Sigmoid colon (tissue), 7 donors: Measurements from ENCODE around the gene FN3KRP. TPM values are rescaled to one million over a fixed set of nuclear protein-coding genes. Genes with fewer than 3 reads are reported as not detected.

Experiments
- DNase-seq: peaks from one replicate; pipeline ENCODE4 v3.0.0-alpha.2; 2019
- H3K27ac ChIP-seq, 4 donors: fragments of 200-600 bp; sonication (generic); one replicate each; pipeline ENCODE4 v1.5.1; 2016 to 2019; ENCODE audit warnings: mild to moderate bottlenecking in 1 of 4
- H3K27me3 ChIP-seq, 3 donors: fragments of 200-600 bp; sonication (generic); one replicate each; pipeline ENCODE4 v1.5.1; 2019; ENCODE audit warnings: mild to moderate bottlenecking in 1 of 3
- H3K36me3 ChIP-seq, 4 donors: fragments of 200-600 bp; sonication (generic); one replicate each; pipeline ENCODE4 v1.5.1; 2016 to 2019
- H3K4me1 ChIP-seq, 4 donors: fragments of 200-600 bp; sonication (generic); one replicate each; pipeline ENCODE4 v1.5.1; 2017 to 2019
- H3K4me3 ChIP-seq, 4 donors: fragments of 200-600 bp; sonication (generic); one replicate each; pipeline ENCODE4 v1.5.1; 2017 to 2019; ENCODE audit warnings: mild to moderate bottlenecking in 2 of 4, moderate library complexity in 1 of 4
- H3K9me3 ChIP-seq, 4 donors: fragments of 200-600 bp in 3 of 4; sonication (generic) in 3 of 4; one replicate each; pipeline versions ENCODE4 v1.5.1 to v1.6.1; 2013 to 2019
- EP300 ChIP-seq, 4 donors: sonication (generic); formaldehyde crosslinking; IDR thresholded peaks; one replicate each; pipeline ENCODE4 v1.6.1; 2017; ENCODE audit warnings: antibody characterized with exemption in 4 of 4
- POLR2A ChIP-seq, 2 donors: fragments of 450-650 bp; IDR thresholded peaks; one replicate each; pipeline ENCODE4 v1.6.1; 2016; ENCODE audit warnings: antibody characterized with exemption in 2 of 2, mild to moderate bottlenecking in 2 of 2, moderate library complexity in 2 of 2
- POLR2AphosphoS5 ChIP-seq, 4 donors: sonication (generic); formaldehyde crosslinking; IDR thresholded peaks; one replicate each; pipeline ENCODE4 v1.6.1; 2017; ENCODE audit warnings: antibody characterized with exemption in 4 of 4
- WGBS, 2 donors: extraction: QIAGEN DNeasy Blood & Tissue Kit; methylation state at CpG; one replicate each; pipeline ENCODE4 v1.1.7; 2013; 5-methylcytosine and 5-hydroxymethylcytosine counted together
- intact Hi-C: fragments of 100-400 bp; cut with DNase I; formaldehyde crosslinking; loops from one replicate; pipeline ENCODE4 v1.15.1; 2023
- polyA plus RNA-seq, 3 donors: library from polyadenylated mRNA; stranded (reverse); fragments of 200-250 nt; gene quantifications; one replicate each; pipeline ENCODE4 v1.2.3, GENCODE V29; 2013
- total RNA-seq, 4 donors: library from RNA; depleted of rRNA; stranded (reverse); fragments of >200 nt; gene quantifications; one replicate each; pipeline ENCODE4 v1.1.0, GENCODE V29; 2016
- TF ChIP-seq, protein P1 (sequence below), 4 experiments: fragments of 450-650 bp in 3 of 4; fragments of 200-600 bp in 1 of 4; IDR thresholded peaks; one replicate each; pipeline ENCODE4 v1.5.1; 2016 to 2019; ENCODE audit warnings: antibody characterized with exemption in 4 of 4, mild to moderate bottlenecking in 3 of 4, moderate library complexity in 2 of 4
- donor health status: healthy with polysubstance abuse.
- donor health status: Bipolar disorder and iron deficiency.
- donor health status: healthy.

FN3KRP gene
- total and polyA plus RNA-seq, 7 donors, result 8.1 to 36.1 (median 18.0) TPM

DNA sequence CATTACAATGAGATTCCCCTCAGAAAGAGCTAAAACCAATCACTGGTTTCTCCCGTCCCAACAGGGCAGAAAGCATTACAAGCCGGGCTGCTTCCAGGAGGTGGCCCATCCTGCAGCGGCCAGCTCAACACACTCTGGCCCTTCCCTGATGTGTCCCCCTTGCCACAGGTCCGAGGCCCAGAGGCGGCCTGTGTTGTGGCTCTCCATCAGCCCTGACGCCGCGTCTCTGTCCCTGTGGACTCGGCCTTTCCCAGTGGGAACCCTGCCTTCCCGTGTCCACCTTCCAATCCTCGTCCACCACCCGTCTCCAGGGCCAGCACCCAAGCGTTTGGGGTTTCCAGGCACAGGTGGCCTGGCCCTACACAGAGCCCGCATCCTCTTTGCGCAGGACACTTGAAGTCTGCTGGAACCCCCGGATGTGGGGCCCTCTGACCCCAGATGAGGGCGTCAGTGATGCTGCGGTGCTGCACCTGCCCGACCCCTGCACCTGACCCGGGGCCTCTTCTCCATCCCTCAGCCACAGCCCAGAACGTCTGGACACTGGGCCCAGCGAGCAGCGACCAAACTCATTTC is 39.1 kb upstream of the FN3KRP start:
- no peak overlapping the region for H3K4me3 ChIP-seq
- no peaks in the 10 kb centered on the region for H3K4me1 ChIP-seq
- intact Hi-C loops, result no loop called here
- WGBS, 2 donors, result 88 to 89% methylated on average over 23 of the region's 23 CpGs
- DNase-seq, result no peak
- H3K36me3 ChIP-seq, result no peaks in the 10 kb centered on the region
- peaks cover 0 to 4% (median 0%) of the 10 kb centered on the region in 4 donors for H3K9me3 ChIP-seq
- no peaks in the 10 kb centered on the region for H3K27me3 ChIP-seq
- no peak for TF ChIP-seq POLR2AphosphoS5 (IDR thresholded peaks at IDR 0.05)
- TF ChIP-seq EP300 (IDR thresholded peaks at IDR 0.05), result no peak
- TF ChIP-seq, protein P1, sequence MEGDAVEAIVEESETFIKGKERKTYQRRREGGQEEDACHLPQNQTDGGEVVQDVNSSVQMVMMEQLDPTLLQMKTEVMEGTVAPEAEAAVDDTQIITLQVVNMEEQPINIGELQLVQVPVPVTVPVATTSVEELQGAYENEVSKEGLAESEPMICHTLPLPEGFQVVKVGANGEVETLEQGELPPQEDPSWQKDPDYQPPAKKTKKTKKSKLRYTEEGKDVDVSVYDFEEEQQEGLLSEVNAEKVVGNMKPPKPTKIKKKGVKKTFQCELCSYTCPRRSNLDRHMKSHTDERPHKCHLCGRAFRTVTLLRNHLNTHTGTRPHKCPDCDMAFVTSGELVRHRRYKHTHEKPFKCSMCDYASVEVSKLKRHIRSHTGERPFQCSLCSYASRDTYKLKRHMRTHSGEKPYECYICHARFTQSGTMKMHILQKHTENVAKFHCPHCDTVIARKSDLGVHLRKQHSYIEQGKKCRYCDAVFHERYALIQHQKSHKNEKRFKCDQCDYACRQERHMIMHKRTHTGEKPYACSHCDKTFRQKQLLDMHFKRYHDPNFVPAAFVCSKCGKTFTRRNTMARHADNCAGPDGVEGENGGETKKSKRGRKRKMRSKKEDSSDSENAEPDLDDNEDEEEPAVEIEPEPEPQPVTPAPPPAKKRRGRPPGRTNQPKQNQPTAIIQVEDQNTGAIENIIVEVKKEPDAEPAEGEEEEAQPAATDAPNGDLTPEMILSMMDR (IDR thresholded peaks at IDR 0.05), result no peak
- no peak for TF ChIP-seq POLR2A (IDR thresholded peaks at IDR 0.05)
- H3K27ac ChIP-seq, result no peak overlapping the region

DNA sequence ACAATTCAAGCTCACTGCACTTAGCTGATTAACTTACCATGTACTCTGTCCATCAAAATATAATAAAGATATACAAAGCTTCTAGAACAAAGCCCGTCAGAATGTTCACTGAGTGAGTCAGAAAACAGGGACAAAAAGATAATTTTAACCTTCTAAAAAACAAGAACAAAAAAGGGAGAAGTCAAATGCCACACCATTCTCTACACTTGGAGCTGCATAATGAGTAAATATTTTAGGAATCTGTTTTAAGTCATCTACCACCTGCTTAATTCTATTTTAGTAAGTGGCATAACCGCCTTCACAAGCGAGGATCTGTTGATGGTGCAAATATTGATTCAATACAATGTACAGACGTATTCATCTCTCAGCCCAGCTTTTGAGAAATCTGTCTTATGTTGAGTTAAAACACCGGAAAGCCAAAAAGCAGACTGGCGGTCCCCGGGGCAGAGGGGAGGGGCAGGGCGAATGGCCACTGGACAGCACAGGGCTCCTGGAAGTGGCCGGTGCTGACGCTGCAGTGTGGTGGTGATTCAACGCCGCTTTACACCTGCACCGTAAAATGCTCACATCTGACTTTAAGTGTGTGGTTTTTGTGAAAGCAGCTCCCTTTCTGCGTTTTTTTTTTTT is 38.1 kb upstream of the FN3KRP start:
- intact Hi-C loops, result no loop called here
- Histone ChIP-seq H3K36me3 (no peaks in the 10 kb centered on the region), H3K9me3 (peaks cover 0 to 4% (median 0%) of the 10 kb centered on the region in 4 donors), H3K4me3 (no peak overlapping the region), H3K4me1 (no peaks in the 10 kb centered on the region), H3K27me3 (no peaks in the 10 kb centered on the region), H3K27ac (no peak overlapping the region)
- TF ChIP-seq POLR2A (IDR thresholded peaks at IDR 0.05), result no peak
- TF ChIP-seq POLR2AphosphoS5 (IDR thresholded peaks at IDR 0.05), result no peak
- TF ChIP-seq, protein P1 (IDR thresholded peaks at IDR 0.05), result no peak
- no peak for TF ChIP-seq EP300 (IDR thresholded peaks at IDR 0.05)
- no peak for DNase-seq
- WGBS, 2 donors, result 81 to 86% methylated on average over 14 of the region's 14 CpGs

GRCh38 chr17:82679586-82680465 is 36.7 kb upstream of the FN3KRP start:
- intact Hi-C loops, result no loop called here
- 51 to 82% methylated on average over 28 of the region's 28 CpGs for WGBS, 2 donors
- TF ChIP-seq POLR2AphosphoS5 (IDR thresholded peaks at IDR 0.05) (no peak), EP300 (IDR thresholded peaks at IDR 0.05) (no peak), POLR2A (IDR thresholded peaks at IDR 0.05) (no peak)
- TF ChIP-seq, protein P1 (IDR thresholded peaks at IDR 0.05), result no peak
- DNase-seq, result no peak
- H3K4me1 ChIP-seq, result no peaks in the 10 kb centered on the region
- no peaks in the 10 kb centered on the region for H3K27me3 ChIP-seq
- no peak overlapping the region for H3K27ac ChIP-seq
- H3K4me3 ChIP-seq, result no peak overlapping the region
- H3K36me3 ChIP-seq, result no peaks in the 10 kb centered on the region
- H3K9me3 ChIP-seq, result peaks cover 0 to 4% (median 0%) of the 10 kb centered on the region in 4 donors

GRCh38 chr17:82681547-82681946 is 35.0 kb upstream of the FN3KRP start:
- no peak overlapping the region for H3K27ac ChIP-seq
- intact Hi-C loops, result no loop called here
- no peak for TF ChIP-seq EP300 (IDR thresholded peaks at IDR 0.05)
- TF ChIP-seq POLR2AphosphoS5 (IDR thresholded peaks at IDR 0.05), result no peak
- TF ChIP-seq, protein P1 (IDR thresholded peaks at IDR 0.05), result no peak
- TF ChIP-seq POLR2A (IDR thresholded peaks at IDR 0.05), result no peak
- H3K9me3 ChIP-seq, result peaks cover 0 to 4% (median 0%) of the 10 kb centered on the region in 4 donors
- WGBS, 2 donors, result 96 to 97% methylated on average over 3 of the region's 3 CpGs
- H3K27me3 ChIP-seq, result no peaks in the 10 kb centered on the region
- H3K4me1 ChIP-seq, result no peaks in the 10 kb centered on the region
- no peak for DNase-seq
- H3K36me3 ChIP-seq, result no peaks in the 10 kb centered on the region
- no peak overlapping the region for H3K4me3 ChIP-seq
